HG03571 (cell line): ENCODE data around the gene ADM5.
"Not testable (repeated sequence)": the region's sequence is repeated elsewhere in the genome, so short reads cannot be mapped to it uniquely, and the experiment has no call there.

Experiments
- ATAC-seq: cut with Tn5 transposase; IDR thresholded peaks from one replicate; pipeline ENCODE4 v1.9.1; 2021; ENCODE audit not compliant: unreplicated experiment

Gene ADM5

GRCh38 chr19:49699364-49699763 lies 10.0 kb downstream of the ADM5 start:
- no peak for ATAC-seq

GRCh38 chr19:49700563-49700962 lies 11.2 kb downstream of the ADM5 start:
- ATAC-seq: no peak

- no peak for ATAC-seq
Observed at GRCh38 chr19:49701271-49701786, 11.9 kb downstream of the ADM5 start.

- ATAC-seq: no peak
Observed at GRCh38 chr19:49704888-49705642, 15.7 kb downstream of the ADM5 start.

- no peak for ATAC-seq
Observed at GRCh38 chr19:49705919-49706318, 16.5 kb downstream of the ADM5 start.

GRCh38 chr19:49710372-49710951 lies 21.1 kb downstream of the ADM5 start:
- ATAC-seq: no peak

GRCh38 chr19:49712397-49712859 lies 23.0 kb downstream of the ADM5 start:
- no peak for ATAC-seq

GRCh38 chr19:49713236-49713845 lies 23.9 kb downstream of the ADM5 start:
- no peak for ATAC-seq

- no peak for ATAC-seq
Observed at GRCh38 chr19:49716154-49716553, 26.8 kb downstream of the ADM5 start.

- ATAC-seq: no peak
Observed at GRCh38 chr19:49718511-49718910, 29.1 kb downstream of the ADM5 start.

- no peak for ATAC-seq
Observed at GRCh38 chr19:49718991-49719390, 29.6 kb downstream of the ADM5 start.

GRCh38 chr19:49719420-49719819 lies 30.0 kb downstream of the ADM5 start:
- ATAC-seq: not testable (repeated sequence)

GRCh38 chr19:49727217-49728030 lies 38.0 kb downstream of the ADM5 start:
- no peak for ATAC-seq

GRCh38 chr19:49730166-49730565 lies 40.8 kb downstream of the ADM5 start:
- no peak for ATAC-seq

GRCh38 chr19:49738268-49738667 lies 48.9 kb downstream of the ADM5 start:
- ATAC-seq: no peak

GRCh38 chr19:49739098-49739497 lies 49.7 kb downstream of the ADM5 start:
- ATAC-seq: no peak

- no peak for ATAC-seq
Observed at GRCh38 chr19:49739933-49740332, 50.5 kb downstream of the ADM5 start.
